ENCODE measurements around the gene CPE.
"Not testable (repeated sequence)": the region's sequence is repeated elsewhere in the genome, so short reads cannot be mapped to it uniquely, and the experiment has no call there.

Gene CPE

DNA sequence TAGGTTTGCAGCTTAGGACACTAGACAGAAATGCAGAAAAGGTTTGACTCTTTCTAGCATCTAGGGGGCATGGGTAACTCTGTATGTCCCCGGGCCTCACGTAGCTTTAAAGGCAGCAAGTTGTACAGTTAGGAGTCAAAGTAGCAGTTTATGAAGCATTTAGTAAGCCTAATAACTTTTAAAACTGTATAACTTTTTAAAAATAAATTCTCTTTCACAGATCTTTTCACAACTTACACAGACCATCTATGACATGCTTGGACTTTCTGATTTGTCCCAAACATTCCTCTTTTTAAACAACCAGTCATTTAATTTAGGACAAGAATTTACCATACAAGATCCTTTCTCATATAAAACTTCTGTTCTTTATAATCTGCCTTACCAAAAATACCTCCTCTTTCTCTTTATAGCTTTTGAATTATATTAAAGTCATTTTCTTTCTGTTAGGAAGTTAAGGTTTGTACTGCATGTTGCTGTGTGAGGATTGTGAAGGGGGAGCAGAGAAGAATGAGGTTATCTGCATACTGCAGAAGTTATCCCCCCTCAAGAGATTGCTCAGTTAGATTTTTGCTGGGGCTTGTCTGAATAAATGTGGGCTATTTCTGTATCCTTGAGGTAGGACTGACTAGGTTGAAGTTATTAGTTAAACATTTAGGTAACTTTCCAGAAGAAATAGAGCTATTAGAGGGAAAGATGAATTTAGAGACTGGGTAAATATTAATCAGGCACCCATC, 94.3 kb downstream of the CPE start:
- no peak for DNase-seq

DNA sequence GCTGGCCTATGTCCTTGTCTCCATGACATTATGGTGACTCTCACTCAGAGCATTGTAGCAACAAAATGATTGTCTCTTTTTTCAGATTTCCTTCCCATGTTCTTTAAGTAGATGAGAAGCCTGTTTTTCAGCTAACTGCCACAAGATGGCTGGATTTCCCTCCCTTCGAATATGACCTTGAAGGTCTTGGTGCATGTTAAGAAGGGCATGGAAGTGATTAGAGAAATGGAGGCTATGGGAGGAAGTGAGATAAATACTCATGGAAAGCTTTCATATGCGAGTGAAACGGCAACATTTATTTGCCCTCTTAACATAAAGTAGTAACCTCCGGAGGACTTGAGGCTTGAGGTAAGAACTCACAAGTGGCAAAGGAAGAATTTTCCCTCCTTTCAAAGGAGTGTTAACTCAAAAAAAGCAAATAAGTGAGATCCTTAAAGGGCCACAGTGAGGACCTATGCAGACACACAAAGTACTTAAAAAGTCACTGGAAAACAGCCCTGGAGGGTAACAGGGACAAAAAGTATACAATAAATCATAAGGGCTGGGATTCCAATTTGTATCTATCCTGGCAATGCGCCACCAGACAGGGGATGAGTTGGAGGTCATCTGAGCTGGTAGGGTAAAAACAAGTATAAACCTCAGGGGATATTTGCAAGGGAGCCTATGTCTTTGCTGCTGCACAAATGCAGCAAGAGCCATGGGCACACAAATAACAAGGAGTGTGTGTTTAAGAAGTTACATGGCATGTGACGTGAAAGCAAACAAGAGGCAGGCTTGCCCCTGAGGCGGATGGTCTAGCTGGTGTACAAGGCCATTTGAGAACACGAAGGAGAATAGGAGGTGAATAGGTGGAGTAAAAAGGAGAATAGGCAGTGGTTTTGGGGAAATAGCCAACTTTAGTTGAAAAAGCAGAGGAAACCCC, 96.2 kb downstream of the CPE start:
- no peak for DNase-seq

DNA sequence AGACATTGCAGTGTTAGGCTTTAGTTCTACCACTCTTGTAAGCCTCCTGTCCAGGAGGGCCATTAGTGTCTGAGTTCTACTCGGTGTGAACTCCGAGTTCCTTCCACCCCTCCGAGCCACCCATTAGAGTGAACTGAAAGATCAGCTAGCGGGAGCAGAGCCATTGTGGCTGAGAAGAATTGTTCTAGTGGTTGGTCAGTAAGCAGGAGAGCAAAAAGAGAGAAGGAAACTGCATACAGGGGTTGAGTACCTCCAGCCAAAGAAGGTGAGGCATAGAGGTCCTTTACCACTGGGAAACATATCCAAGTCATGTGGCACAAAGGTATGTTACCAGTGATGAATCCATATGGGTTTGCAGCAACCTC, 96.9 kb downstream of the CPE start:
- DNase-seq = no peak

DNA sequence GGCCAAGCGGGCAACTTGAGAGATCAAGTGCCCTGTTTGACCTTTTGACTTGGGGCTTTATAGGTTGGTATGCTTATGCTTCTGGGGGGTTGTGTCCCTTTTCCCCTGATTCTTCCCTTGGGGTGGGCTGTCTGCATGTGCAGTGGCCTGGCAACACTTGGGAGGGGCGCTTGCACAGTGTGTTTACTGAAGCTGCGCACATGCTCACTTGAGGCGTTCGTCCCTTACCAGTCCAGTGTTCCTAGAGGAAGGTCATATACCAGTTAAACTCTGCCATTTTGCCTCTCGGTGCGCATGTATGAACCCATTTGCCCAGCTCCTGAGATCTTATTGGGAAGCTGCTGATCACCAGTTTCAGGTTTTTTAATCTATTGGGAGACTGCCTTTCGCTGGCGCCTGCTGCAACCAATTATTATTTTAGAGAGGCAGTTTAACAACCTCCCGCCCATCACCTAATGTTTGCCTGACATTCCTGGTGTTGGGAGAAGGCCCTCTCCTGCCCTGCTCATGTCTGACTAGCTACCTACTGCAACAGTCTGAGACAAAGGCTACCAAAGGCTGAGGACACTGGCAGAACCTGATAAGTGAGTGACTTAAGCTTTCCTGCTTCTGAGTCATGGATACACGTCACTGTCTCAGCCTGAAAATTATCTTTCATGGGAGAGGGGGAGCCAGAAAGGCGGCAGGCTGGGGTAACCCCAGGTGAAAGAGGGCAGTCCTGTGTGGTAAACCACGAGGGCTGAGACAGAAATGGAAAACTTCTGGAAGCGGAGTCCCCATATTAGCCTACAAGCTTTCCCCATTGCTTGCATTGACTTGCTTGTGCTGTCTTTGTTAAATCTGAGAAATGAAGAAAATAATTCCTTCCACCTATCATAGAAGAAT, 97.6 kb downstream of the CPE start:
- no peak for DNase-seq

GRCh38 chr4:165477799-165478198, 99.0 kb downstream of the CPE start:
- DNase-seq = no peak

- DNase-seq = no peak
Measured at GRCh38 chr4:165478260-165478659, 99.5 kb downstream of the CPE start.

DNA sequence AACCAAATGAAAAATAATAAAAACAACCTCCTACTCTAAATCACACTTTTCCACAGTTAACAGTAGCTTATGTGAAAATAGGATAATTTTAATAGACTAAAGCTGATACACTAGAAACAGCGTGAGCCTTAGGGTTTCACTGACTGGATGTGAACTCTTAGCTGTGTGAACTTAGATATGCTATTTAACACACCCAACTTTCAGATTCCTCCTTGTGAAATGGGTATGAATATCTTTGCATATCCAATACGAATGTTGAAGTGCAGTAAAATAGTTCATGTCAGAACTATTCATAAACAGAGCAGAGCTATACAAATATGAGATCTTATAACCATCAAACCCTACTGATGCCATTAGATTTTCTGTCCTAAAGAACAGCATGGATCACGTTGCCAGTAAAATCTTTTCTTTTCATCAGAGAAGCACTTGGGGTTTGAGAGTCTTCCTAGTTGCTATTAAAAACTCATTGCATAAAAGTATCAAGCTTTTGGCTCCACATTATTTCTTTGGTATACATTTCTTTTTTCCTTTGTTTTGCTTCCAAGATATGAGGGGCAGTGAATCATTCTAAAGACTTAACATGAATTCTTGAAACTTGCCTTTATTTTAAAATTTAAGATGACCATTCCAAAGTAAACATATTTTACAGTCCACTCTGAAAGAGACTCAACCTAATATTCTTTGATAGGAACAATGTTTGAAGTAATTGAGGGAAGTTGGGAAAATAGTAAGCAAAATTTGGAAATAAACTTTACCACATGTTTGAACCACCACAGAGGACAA, 102.4 kb downstream of the CPE start:
- DNase-seq = no peak

DNA sequence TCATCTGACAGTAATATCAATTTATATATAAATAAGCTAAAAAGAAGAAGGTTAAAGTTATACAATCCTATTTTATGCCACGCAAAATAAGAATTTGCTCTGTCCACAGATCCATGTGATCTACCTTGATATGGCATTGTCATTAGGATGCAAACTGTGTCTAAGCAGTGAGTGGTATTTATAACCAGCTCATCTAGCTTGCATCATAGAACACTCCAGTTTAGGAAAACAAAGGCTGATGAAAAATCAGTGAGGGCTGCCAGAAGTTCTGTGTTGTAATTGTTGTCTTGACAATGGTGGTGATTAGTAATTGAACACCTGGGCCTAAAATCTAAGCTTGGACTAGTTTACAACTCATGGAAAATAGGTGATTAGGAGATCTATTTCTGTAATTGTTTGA, 111.0 kb downstream of the CPE start:
- DNase-seq = no peak

GRCh38 chr4:165492583-165492982, 113.8 kb downstream of the CPE start:
- not testable (repeated sequence) for DNase-seq

- no peak for DNase-seq
Measured at GRCh38 chr4:165493359-165493758, 114.6 kb downstream of the CPE start.

- DNase-seq = no peak
Measured at GRCh38 chr4:165502916-165503907, 124.4 kb downstream of the CPE start.

DNA sequence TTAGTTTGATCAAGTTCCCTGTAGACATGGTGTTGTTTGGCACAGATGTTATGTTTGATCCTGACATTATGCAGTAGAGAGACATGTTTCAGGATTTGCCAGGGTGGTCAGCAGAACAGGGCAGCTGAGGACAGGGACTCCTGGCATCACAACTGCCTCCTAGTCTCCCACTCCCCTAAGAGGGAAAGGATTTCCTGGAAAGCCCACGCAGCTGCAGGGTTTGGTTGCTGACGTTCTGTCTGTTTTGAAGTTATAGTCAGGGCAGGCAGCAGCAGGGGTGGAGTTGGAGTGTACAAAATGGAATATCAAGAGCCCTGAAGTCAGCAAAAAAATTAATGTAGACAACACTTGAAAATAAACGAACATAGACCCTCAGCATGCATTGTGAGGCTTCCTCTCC, 125.4 kb downstream of the CPE start:
- DNase-seq = no peak

GRCh38 chr4:165505958-165506837, 127.4 kb downstream of the CPE start:
- no peak for DNase-seq

DNA sequence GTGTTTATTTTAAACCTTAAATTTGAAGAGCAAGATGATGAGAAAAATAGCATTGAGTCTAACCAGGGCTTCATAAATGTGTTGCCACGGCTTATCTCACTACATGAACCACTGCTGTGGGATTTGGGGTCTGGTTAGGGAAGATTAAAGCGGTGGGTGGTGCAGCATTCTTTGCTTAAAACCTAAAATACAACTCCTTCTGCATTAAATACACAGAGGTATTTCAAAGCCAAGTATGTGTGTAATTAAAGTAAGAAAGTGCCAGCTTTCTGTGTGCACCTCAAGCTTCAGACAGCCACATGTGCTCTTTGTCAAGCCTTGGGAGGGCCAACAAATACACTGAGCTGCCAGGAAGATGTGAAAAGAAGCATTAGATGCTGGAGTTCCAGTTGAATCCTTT, 128.0 kb downstream of the CPE start:
- DNase-seq = no peak

- no peak for DNase-seq
Measured at GRCh38 chr4:165507381-165507780, 128.6 kb downstream of the CPE start.

GRCh38 chr4:165508372-165509120, 129.7 kb downstream of the CPE start:
- DNase-seq = no peak

- no peak for DNase-seq
Measured at GRCh38 chr4:165512424-165512823, 133.6 kb downstream of the CPE start.

DNA sequence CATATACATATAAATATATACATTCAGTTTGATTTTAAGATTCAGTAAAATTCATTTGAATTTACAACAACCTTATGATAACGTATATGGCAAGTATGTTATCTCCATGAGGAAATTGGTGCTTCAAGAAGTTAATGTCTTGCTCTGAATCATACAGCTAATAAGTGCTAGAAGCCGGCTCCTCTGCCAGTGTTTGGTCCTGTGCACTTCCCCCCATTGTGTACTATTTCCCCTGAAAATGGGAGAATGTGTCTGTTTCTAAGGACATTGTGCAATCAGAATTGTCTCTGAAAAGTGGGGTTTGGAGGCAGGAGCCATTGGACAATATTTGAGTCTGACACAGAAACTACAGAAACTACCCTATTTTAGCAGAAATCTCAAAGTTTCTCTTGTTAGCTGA, 135.9 kb downstream of the CPE start:
- no peak for DNase-seq

DNA sequence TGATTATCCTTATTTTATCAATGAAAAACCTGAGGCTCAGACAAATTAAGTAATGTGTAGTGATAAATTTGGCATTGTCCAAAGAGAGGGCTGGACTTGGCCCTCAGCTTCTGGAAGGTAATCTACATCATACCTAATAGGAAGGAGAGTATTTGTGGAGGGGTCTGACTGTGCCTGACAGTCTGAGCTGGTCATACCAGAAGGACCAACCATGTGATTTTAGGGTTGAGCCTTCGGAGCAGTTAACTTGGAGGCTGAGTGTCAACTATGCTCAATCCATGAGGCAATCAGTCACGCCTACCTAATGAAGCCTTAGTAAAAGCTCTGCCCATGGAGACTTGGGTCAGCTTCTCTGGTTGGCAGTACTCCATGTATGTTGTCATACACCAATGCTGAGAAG, 136.4 kb downstream of the CPE start:
- no peak for DNase-seq
